IMR-90 (cell line): Measurements from ENCODE around the gene ADGRG6. TPM values are rescaled to one million over a fixed set of nuclear protein-coding genes. Genes with fewer than 3 reads are reported as not detected.

Experiments
- ATAC-seq: fragments of 200-7000 bp; cut with Tn5 transposase; 2 replicates; pipeline ENCODE4 v1.9.1; 2020; ENCODE audit warnings: low read depth, mild to moderate bottlenecking, moderate library complexity
- BruUV-seq: library from RNA; stranded (reverse); fragments of 400-500 nt; replicated peaks from 2 replicates; lab custom pipeline; 2021; lab: Mats Ljungman, UMichigan
- CTCF ChIA-PET: fragments of 300-600 bp; formaldehyde crosslinking; extraction: SDS; loops from one replicate; lab custom pipeline; 2021; ENCODE audit warnings: antibody characterized with exemption; lab: Yijun Ruan, JAX
- POLR2A ChIA-PET: fragments of 300-600 bp; sonication (Branson Sonifier 250); formaldehyde crosslinking; loops from one replicate; lab custom pipeline; 2022; ENCODE audit warnings: antibody characterized with exemption; ENCODE audit not compliant: unreplicated experiment; lab: Charles Lee
- DNase-seq: peaks from one replicate; pipeline ENCODE4 v3.0.0; 2013
- H2AFZ ChIP-seq: replicated peaks from 2 replicates; pipeline ENCODE3; 2013; ENCODE audit warnings: low read length, mild to moderate bottlenecking; ENCODE audit not compliant: poor library complexity
- H2AK5ac ChIP-seq: 2 replicates; pipeline ENCODE4 v1.6.1; 2013; ENCODE audit warnings: low read depth, low read length, inconsistent platforms
- H2AK9ac ChIP-seq: replicated peaks from 2 replicates; pipeline ENCODE3; 2013; ENCODE audit warnings: mild to moderate bottlenecking, low read depth, low read length, moderate library complexity; ENCODE audit not compliant: poor library complexity
- H2BK120ac ChIP-seq: 2 replicates; pipeline ENCODE4 v1.6.1; 2013; ENCODE audit warnings: low read depth, low read length, inconsistent platforms
- H2BK15ac ChIP-seq: 3 replicates; pipeline ENCODE4 v1.6.1; 2013; ENCODE audit warnings: low read depth, low read length, inconsistent platforms
- H2BK20ac ChIP-seq: 2 replicates; pipeline ENCODE4 v1.6.1; 2013; ENCODE audit warnings: low read depth, mild to moderate bottlenecking, inconsistent platforms, low read length, moderate library complexity
- H2BK5ac ChIP-seq: 2 replicates; pipeline ENCODE4 v1.6.1; 2013; ENCODE audit warnings: mild to moderate bottlenecking, low read depth, low read length, inconsistent platforms; ENCODE audit not compliant: poor library complexity, severe bottlenecking
- H3K14ac ChIP-seq: replicated peaks from 2 replicates; pipeline ENCODE4 v1.6.1; 2013; ENCODE audit warnings: low read depth, low read length, inconsistent platforms
- H3K18ac ChIP-seq: 2 replicates; pipeline ENCODE4 v1.6.1; 2013; ENCODE audit warnings: low read depth, low read length, control low read depth
- H3K23ac ChIP-seq: 2 replicates; pipeline ENCODE4 v1.6.1; 2013; ENCODE audit warnings: low read depth, low read length, inconsistent platforms
- H3K27ac ChIP-seq: 2 replicates; pipeline ENCODE4 v1.5.1; 2013; ENCODE audit warnings: mild to moderate bottlenecking, control low read depth, low read length; ENCODE audit not compliant: insufficient read depth
- H3K27me3 ChIP-seq: 2 replicates; pipeline ENCODE4 v1.6.1; 2013; ENCODE audit warnings: low read length; ENCODE audit not compliant: control insufficient read depth, insufficient read depth
- H3K36me3 ChIP-seq: 2 replicates; pipeline ENCODE4 v1.6.1; 2013; ENCODE audit warnings: low read length, mixed read lengths; ENCODE audit not compliant: control insufficient read depth, insufficient read depth
- H3K4ac ChIP-seq: 2 replicates; pipeline ENCODE4 v1.6.1; 2013; ENCODE audit warnings: low read depth, low read length, inconsistent platforms
- H3K4me1 ChIP-seq: 2 replicates; pipeline ENCODE4 v1.6.1; 2013; ENCODE audit warnings: low read length, mixed read lengths; ENCODE audit not compliant: control insufficient read depth, insufficient read depth
- H3K4me2 ChIP-seq: 2 replicates; pipeline ENCODE4 v1.6.1; 2013; ENCODE audit warnings: low read depth, mild to moderate bottlenecking, control low read depth, low read length, moderate library complexity
- H3K4me3 ChIP-seq: 2 replicates; pipeline ENCODE4 v1.5.1; 2013; ENCODE audit warnings: low read depth, mild to moderate bottlenecking, control low read depth, low read length, moderate library complexity; ENCODE audit not compliant: insufficient read depth
- H3K56ac ChIP-seq: 2 replicates; pipeline ENCODE4 v1.6.1; 2013; ENCODE audit warnings: low read length, inconsistent platforms; ENCODE audit not compliant: insufficient read depth; ENCODE audit errors: extremely low read depth
- H3K79me1 ChIP-seq, 2 experiments: 2 replicates each; pipeline ENCODE4 v1.6.1; 2013; ENCODE audit warnings: low read length in 2 of 2, inconsistent platforms in 1 of 2, low read depth in 1 of 2
- H3K9ac ChIP-seq: 2 replicates; pipeline ENCODE4 v1.6.1; 2013; ENCODE audit warnings: low read depth, low read length, control low read depth
- H3K9me1 ChIP-seq: 2 replicates; pipeline ENCODE4 v1.6.1; 2013; ENCODE audit warnings: low read length, inconsistent platforms; ENCODE audit not compliant: insufficient read depth
- H3K9me3 ChIP-seq: 2 replicates; pipeline ENCODE4 v1.6.1; 2013; ENCODE audit warnings: low read length; ENCODE audit not compliant: control insufficient read depth, insufficient read depth
- H4K20me1 ChIP-seq: 2 replicates; pipeline ENCODE4 v1.6.1; 2013; ENCODE audit warnings: low read length, inconsistent platforms; ENCODE audit not compliant: insufficient read depth
- H4K5ac ChIP-seq: 2 replicates; pipeline ENCODE4 v1.6.1; 2013; ENCODE audit warnings: mild to moderate bottlenecking, low read depth, low read length, control low read depth
- H4K8ac ChIP-seq, 2 experiments: 2 replicates each; pipeline ENCODE4 v1.6.1; 2013; ENCODE audit warnings: low read depth in 2 of 2, low read length in 2 of 2, control low read depth in 1 of 2, inconsistent platforms in 1 of 2
- H4K91ac ChIP-seq: 2 replicates; pipeline ENCODE4 v1.6.1; 2013; ENCODE audit warnings: low read depth, low read length, inconsistent platforms; ENCODE audit not compliant: insufficient read depth
- BHLHE40 ChIP-seq: fragments of 150-350 bp; IDR thresholded peaks from 2 replicates; pipeline ENCODE4 v1.6.1; 2016; ENCODE audit warnings: mild to moderate bottlenecking, low read depth, low read length
- CHD1 ChIP-seq: IDR thresholded peaks from 2 replicates; pipeline ENCODE4 v1.6.1; 2012; ENCODE audit warnings: low read depth, low read length, improper control_type of control experiment
- ELK1 ChIP-seq: fragments of 150-350 bp; IDR thresholded peaks from 2 replicates; pipeline ENCODE4 v1.6.1; 2016; ENCODE audit warnings: low read depth, mild to moderate bottlenecking, low read length, moderate library complexity, borderline replicate concordance
- MAFK ChIP-seq: IDR thresholded peaks from 2 replicates; pipeline ENCODE4 v1.6.1; 2012; ENCODE audit warnings: low read depth, low read length, improper control_type of control experiment
- RCOR1 ChIP-seq: IDR thresholded peaks from 2 replicates; pipeline ENCODE4 v1.6.1; 2012; ENCODE audit warnings: mild to moderate bottlenecking, low read length, improper control_type of control experiment; ENCODE audit not compliant: insufficient replicate concordance
- RFX5 ChIP-seq: IDR thresholded peaks from 2 replicates; pipeline ENCODE4 v1.8.0; 2012; ENCODE audit warnings: low read depth, mild to moderate bottlenecking, low read length, moderate library complexity
- SMC3 ChIP-seq: fragments of 150-350 bp; IDR thresholded peaks from 2 replicates; pipeline ENCODE4 v1.6.1; 2016; ENCODE audit warnings: low read depth, mild to moderate bottlenecking, antibody characterized with exemption, low read length, moderate library complexity
- USF2 ChIP-seq: fragments of 150-350 bp; IDR thresholded peaks from 2 replicates; pipeline ENCODE4 v1.6.1; 2017; ENCODE audit warnings: mild to moderate bottlenecking, antibody characterized with exemption, low read length, low read depth
- dilution Hi-C: fragments of 300-500 bp; cut with HindIII; formaldehyde crosslinking; loops from one replicate; pipeline ENCODE4 v1.14.3; 2018; ENCODE audit warnings: low sequenced_read_pairs; ENCODE audit not compliant: unreplicated experiment
- in situ Hi-C: fragments of 300-500 bp; cut with MboI; formaldehyde crosslinking; loops from 3 replicates; pipeline ENCODE4 v1.14.3; 2019; ENCODE audit warnings: low sequenced_read_pairs, inconsistent platforms, mixed read lengths
- intact Hi-C: fragments of 100-400 bp; cut with micrococcal nuclease; formaldehyde crosslinking; loops from 2 replicates; pipeline ENCODE4 v1.10.0; 2022
- polyA plus RNA-seq, 3 experiments: library from polyadenylated mRNA; depleted of rRNA; stranded (reverse); fragments of >200 nt; gene quantifications; 2 replicates each; pipeline ENCODE4 v1.2.3, GENCODE V29; 2012; ENCODE audit warnings: low replicate concordance in 1 of 3
- total RNA-seq: library from RNA; depleted of rRNA; stranded (reverse); fragments of >200 nt; gene quantifications from 2 replicates; pipeline ENCODE4 v1.2.3, GENCODE V29; 2012

Gene ADGRG6
- total and polyA plus RNA-seq, 2 of the 4 experiments (the other 2 are of a cell fraction): 10.0 to 20.3 TPM

DNA sequence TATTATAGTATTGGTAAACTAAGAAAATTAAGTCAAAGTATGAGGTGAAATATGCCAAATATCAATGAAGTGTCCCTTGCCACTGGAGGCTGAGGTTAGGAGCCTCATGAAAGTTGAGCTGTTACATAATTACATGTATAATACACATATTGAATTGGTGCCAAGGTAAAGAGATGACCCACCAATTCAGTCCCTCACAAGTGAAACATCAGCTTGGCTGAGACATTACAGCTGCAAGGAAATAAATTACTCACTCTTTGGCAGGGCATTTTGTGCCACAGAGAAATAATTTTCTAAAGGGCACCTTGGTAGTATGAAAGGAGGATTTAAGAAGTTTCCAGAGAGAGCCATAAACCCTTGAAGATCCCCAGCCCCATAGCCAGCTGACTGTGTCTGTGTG lies 127.4 kb downstream of the ADGRG6 start:
- Histone ChIP-seq H3K23ac (no peak overlapping the region), H2AK5ac (no peak overlapping the region), H2AK9ac (no peak overlapping the region), H3K9ac (no peak overlapping the region), H3K4ac (no peak overlapping the region), H4K91ac (no peak overlapping the region), H2AFZ (no peak overlapping the region), H2BK120ac (no peak overlapping the region), H3K79me1 (no peaks in the 10 kb centered on the region), H3K4me3 (no peak overlapping the region), H3K4me2 (no peak overlapping the region), H3K56ac (no peak overlapping the region), H3K4me1 (no peaks in the 10 kb centered on the region), H2BK15ac (no peak overlapping the region), H3K27me3 (no peaks in the 10 kb centered on the region), H2BK20ac (no peak overlapping the region), H3K9me1 (peaks cover 6% of the 10 kb centered on the region; the same call in 1 of the 2 replicates), H3K27ac (no peak overlapping the region), H3K18ac (no peak overlapping the region), H4K5ac (no peak overlapping the region), H3K36me3 (peaks cover 2% of the 10 kb centered on the region; the same call in 1 of the 2 replicates), H4K20me1 (no peaks in the 10 kb centered on the region), H3K14ac (no peak overlapping the region), H2BK5ac (no peak overlapping the region), H4K8ac (no peak overlapping the region), H3K9me3 (peaks cover 3% of the 10 kb centered on the region; the same call in 1 of the 2 replicates)
- CTCF ChIA-PET: no interaction called here
- no TSS peak for BruUV-seq
- intact Hi-C loops: no loop called here
- DNase-seq (no peak), ATAC-seq (no peak)
- dilution Hi-C loops: no loop called here
- TF ChIP-seq SMC3 (no peak), ELK1 (no peak), RCOR1 (no peak), BHLHE40 (no peak), MAFK (no peak), CHD1 (no peak), USF2 (no peak), RFX5 (no peak)
- POLR2A ChIA-PET: no interaction called here
- in situ Hi-C loops: no loop called here
